Neutrophil (primary cell): ENCODE results near the gene RALGDS.

ENCODE experiments used
- H3K27ac ChIP-seq: fragments of 200-600 bp; sonication (generic); 2 replicates; pipeline ENCODE4 v1.5.1; 2016; ENCODE audit warnings: mild to moderate bottlenecking, moderate library complexity
- H3K27me3 ChIP-seq: fragments of 200-600 bp; sonication (generic); 2 replicates; pipeline ENCODE4 v1.6.0; 2016; ENCODE audit warnings: mild to moderate bottlenecking
- H3K36me3 ChIP-seq: fragments of 200-600 bp; sonication (generic); 2 replicates; pipeline ENCODE4 v1.5.1; 2017
- H3K4me1 ChIP-seq, 2 experiments: fragments of 200-600 bp in 1 of 2; sonication (generic) in 1 of 2; 1 replicate in 1 of 2; 2 replicates in 1 of 2; pipeline versions ENCODE4 v1.5.1 to v1.6.1; 2013 to 2016; ENCODE audit warnings: low read depth in 1 of 2, low read length in 1 of 2, mild to moderate bottlenecking in 1 of 2, moderate library complexity in 1 of 2; ENCODE audit not compliant: control insufficient read depth in 1 of 2, insufficient read depth in 1 of 2
- H3K4me3 ChIP-seq, 2 experiments: fragments of 200-600 bp in 1 of 2; sonication (generic) in 1 of 2; 1 replicate in 1 of 2; 2 replicates in 1 of 2; pipeline ENCODE4 v1.5.1; 2013 to 2016; ENCODE audit warnings: low read depth in 1 of 2, low read length in 1 of 2, mild to moderate bottlenecking in 1 of 2, moderate library complexity in 1 of 2
- H3K9me3 ChIP-seq: fragments of 200-600 bp; sonication (generic); 2 replicates; pipeline ENCODE4 v1.5.1; 2016
- TF ChIP-seq, protein P1 (sequence below): fragments of 200-600 bp; sonication (generic); IDR thresholded peaks from 2 replicates; pipeline ENCODE4 v1.5.1; 2016; ENCODE audit warnings: antibody characterized with exemption

Gene RALGDS

DNA sequence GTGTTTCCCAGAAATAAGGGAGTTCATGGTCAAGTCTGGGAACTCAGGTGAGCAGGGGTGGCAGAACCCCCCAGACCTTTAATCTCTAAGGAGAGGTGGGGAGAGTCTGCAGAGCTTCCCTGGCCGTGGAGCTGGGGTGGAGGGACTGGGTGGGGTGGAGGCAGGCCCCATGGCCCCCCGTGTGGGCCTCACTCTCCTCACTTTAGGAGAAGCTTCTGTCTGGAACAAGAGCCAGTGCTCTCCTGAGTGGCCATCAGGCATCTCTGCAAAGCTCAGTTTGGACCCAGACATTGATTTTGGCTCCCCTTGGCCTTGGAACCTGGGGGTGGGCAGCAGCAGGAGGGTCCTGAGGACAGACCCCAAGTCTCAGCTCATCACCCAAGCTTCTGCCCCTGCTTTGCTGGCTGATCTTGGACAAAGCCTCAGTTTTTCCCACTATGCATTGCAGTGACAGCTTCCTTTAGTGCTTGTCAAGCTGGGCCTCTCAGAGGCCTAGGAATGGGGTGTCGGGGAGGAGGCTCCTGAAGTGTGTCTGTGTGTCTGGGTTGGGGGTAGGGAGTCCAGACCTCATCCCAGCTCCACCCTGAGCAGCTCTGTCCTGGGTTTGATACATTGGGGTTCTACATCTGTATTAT lies 46.2 kb upstream of the RALGDS start:
- H3K4me1 ChIP-seq: peaks cover 16 to 23% of the 10 kb centered on the region in 2 experiments

DNA sequence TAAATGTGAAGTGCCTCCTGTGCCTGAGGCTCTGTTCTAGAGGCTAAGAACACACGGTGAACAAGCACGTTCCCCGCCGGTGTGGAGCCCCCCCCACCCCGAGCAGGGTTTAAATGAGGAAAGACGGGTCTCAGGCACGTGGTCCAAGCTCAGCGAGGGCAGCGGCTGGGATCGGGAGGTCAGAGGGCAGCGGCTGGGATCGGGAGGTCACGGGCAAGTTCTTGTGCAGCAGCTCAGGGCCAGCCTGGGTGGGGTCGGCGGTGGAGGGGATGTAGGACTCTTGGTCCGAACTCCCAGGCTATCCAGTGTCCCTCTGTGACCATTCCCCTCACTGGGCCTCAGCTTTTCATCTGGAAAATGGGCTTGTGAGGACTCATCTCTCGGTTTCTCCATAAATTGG lies 45.4 kb upstream of the RALGDS start:
- no peak overlapping the region for H3K27ac ChIP-seq
- H3K36me3 ChIP-seq: no peaks in the 10 kb centered on the region
- TF ChIP-seq, protein P1, sequence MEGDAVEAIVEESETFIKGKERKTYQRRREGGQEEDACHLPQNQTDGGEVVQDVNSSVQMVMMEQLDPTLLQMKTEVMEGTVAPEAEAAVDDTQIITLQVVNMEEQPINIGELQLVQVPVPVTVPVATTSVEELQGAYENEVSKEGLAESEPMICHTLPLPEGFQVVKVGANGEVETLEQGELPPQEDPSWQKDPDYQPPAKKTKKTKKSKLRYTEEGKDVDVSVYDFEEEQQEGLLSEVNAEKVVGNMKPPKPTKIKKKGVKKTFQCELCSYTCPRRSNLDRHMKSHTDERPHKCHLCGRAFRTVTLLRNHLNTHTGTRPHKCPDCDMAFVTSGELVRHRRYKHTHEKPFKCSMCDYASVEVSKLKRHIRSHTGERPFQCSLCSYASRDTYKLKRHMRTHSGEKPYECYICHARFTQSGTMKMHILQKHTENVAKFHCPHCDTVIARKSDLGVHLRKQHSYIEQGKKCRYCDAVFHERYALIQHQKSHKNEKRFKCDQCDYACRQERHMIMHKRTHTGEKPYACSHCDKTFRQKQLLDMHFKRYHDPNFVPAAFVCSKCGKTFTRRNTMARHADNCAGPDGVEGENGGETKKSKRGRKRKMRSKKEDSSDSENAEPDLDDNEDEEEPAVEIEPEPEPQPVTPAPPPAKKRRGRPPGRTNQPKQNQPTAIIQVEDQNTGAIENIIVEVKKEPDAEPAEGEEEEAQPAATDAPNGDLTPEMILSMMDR: no peak
- no peak overlapping the region for H3K4me3 ChIP-seq
- H3K27me3 ChIP-seq: peaks cover 33% of the 10 kb centered on the region
- H3K4me1 ChIP-seq: peaks cover 19 to 27% of the 10 kb centered on the region in 2 experiments
- no peaks in the 10 kb centered on the region for H3K9me3 ChIP-seq

More for the DNA sequence above, 46.2 kb upstream of the RALGDS start:
- Histone ChIP-seq H3K36me3 (no peaks in the 10 kb centered on the region), H3K4me3 (no peak overlapping the region), H3K9me3 (no peaks in the 10 kb centered on the region), H3K27ac (no peak overlapping the region), H3K27me3 (peaks cover 32% of the 10 kb centered on the region)
- TF ChIP-seq, protein P1: no peak

DNA sequence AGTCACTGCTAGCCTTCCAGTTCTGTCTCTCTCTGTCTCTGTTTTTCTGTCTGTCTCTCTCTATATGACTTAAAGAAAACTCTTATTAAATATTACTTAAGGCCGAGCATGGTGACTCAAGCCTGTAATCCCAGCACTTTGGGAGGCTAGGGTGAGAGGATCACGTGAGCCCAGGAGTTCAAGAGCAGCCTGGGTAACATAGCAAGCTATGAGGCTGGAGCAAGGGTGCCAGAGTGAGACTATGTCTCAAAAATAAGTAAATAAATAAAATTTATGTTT lies 44.4 kb upstream of the RALGDS start:
- H3K36me3 ChIP-seq: no peaks in the 10 kb centered on the region
- H3K4me1 ChIP-seq: peaks cover 24 to 31% of the 10 kb centered on the region in 2 experiments
- H3K27ac ChIP-seq: no peak overlapping the region
- TF ChIP-seq, protein P1: no peak
- H3K4me3 ChIP-seq: no peak overlapping the region
- no peaks in the 10 kb centered on the region for H3K9me3 ChIP-seq
- H3K27me3 ChIP-seq: peaks cover 33% of the 10 kb centered on the region

DNA sequence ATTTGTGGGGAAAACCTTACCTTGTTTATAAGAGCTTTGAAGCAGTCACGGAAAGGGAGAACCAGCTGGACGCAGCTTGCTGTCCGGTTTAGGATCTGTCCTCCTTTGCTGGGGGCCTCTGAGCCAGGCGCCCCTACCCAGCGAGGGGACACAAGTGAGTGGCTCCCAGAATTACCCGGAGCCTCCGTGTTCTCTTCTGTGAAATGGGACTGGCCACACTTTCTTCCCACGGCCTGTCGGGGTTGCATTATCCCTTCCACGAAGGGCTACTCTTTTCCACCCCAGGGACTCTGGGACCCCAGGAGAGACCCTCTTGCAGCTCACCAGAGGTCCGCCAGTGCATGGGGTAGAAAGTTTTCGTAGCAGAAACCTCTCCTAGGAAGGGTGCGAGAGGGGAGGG lies 43.2 kb upstream of the RALGDS start:
- peak overlapping the region; percentile 93 to 94 for H3K4me3 ChIP-seq
- peak overlapping the region; percentile 69 for H3K27ac ChIP-seq
- H3K36me3 ChIP-seq: no peaks in the 10 kb centered on the region
- no peaks in the 10 kb centered on the region for H3K9me3 ChIP-seq
- H3K4me1 ChIP-seq: peaks cover 24 to 31% of the 10 kb centered on the region in 2 experiments
- TF ChIP-seq, protein P1: no peak
- H3K27me3 ChIP-seq: peaks cover 33% of the 10 kb centered on the region

DNA sequence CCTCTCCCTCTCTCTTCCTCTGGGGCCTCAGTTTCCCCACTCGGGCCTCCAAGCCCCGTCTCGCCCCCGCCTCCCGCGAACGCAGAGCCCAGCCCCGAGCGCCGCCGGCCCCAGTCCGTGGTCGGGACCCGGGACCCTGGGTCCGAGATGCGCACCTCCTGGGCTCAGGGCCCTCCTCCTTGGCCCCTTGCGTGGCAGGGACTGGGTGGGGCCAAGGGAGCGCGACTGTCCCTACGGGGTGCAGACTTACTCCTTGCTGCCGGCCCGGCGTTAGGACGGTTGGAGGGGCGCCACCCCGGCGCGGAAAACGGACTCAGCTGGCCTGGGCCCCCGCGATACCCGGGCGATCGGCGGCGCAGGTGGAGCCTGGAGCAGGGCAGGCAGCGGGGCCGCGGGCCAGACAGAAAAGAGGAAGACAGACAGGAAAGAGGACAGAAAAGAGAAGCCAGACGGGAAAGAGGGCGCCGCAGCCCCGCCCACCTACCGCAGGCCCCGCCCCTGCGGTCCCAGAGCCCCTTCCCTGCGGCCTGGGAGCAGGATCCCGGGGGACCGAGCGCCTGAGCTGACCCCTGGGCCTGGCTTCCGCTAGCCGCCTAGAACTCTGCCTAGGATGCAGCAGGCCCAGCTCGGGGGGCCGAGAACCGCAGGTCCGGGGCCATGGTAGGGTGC lies 42.6 kb upstream of the RALGDS start, which contains the start of gene GBGT1:
GBGT1 (minus strand) TSS at position 411 of the 669 bp plus-strand sequence. CDS start 1,502 bp downstream, outside the sequence.
- H3K27ac ChIP-seq: peak within 1 kb of the TSS; percentile 69
- no peaks in the 10 kb centered on the region for H3K9me3 ChIP-seq
- H3K4me3 ChIP-seq: peak within 1 kb of the TSS; percentile 93 to 94

More for the DNA sequence above, 42.6 kb upstream of the RALGDS start, which contains the start of gene GBGT1:
- TF ChIP-seq, protein P1: no peak
- Histone ChIP-seq H3K4me1 (peaks cover 24 to 31% of the 10 kb centered on the region in 2 experiments), H3K27me3 (peaks cover 33% of the 10 kb centered on the region), H3K36me3 (no peaks in the 10 kb centered on the region)
